HFFc6 (cell line): ENCODE measurements around the gene CRISPLD2. TPM values are rescaled to one million over a fixed set of nuclear protein-coding genes. Genes with fewer than 3 reads are reported as not detected.

Source experiments
- DNase-seq: peaks from one replicate; pipeline ENCODE4 v3.0.0-alpha.2; 2018
- H3K27ac Mint-ChIP-seq: 2 replicates; pipeline ENCODE4 v1.8.0; 2020; ENCODE audit warnings: mild to moderate bottlenecking, mixed read lengths
- H3K27me3 Mint-ChIP-seq: 2 replicates; pipeline ENCODE4 v1.8.0; 2021; ENCODE audit warnings: mild to moderate bottlenecking, moderate library complexity, mixed read lengths; ENCODE audit not compliant: insufficient read depth
- H3K36me3 Mint-ChIP-seq: 2 replicates; pipeline ENCODE4 v1.8.0; 2021; ENCODE audit warnings: low read depth, mixed read lengths
- H3K4me1 Mint-ChIP-seq: 2 replicates; pipeline ENCODE4 v1.8.0; 2020; ENCODE audit warnings: low read depth, mixed read lengths
- H3K4me3 Mint-ChIP-seq: 2 replicates; pipeline ENCODE4 v1.8.0; 2020; ENCODE audit warnings: mild to moderate bottlenecking, moderate library complexity, mixed read lengths
- H3K9me3 Mint-ChIP-seq: 2 replicates; pipeline ENCODE4 v1.8.0; 2020; ENCODE audit warnings: mild to moderate bottlenecking, mixed read lengths
- total RNA-seq, 6 experiments: library from RNA; stranded (reverse); fragmentation: NEBNext Ultra II Directional; extraction: Animal tissue kit (Norgen Biotek cat#: 25700); gene quantifications; 2 replicates in 1 of 6; 3 replicates in 5 of 6; pipeline ENCODE4 v1.2.3, GENCODE V29; 2021
- TF ChIP-seq, protein P1 (sequence below): fragments of 200-600 bp; sonication (generic); IDR thresholded peaks from 2 replicates; pipeline ENCODE4 v1.5.0; 2021; ENCODE audit warnings: antibody characterized with exemption, mild to moderate bottlenecking

The CRISPLD2 gene
- total RNA-seq, 6 experiments from 2014 or later: 12.2 to 15.5 (median 13.6) TPM

DNA sequence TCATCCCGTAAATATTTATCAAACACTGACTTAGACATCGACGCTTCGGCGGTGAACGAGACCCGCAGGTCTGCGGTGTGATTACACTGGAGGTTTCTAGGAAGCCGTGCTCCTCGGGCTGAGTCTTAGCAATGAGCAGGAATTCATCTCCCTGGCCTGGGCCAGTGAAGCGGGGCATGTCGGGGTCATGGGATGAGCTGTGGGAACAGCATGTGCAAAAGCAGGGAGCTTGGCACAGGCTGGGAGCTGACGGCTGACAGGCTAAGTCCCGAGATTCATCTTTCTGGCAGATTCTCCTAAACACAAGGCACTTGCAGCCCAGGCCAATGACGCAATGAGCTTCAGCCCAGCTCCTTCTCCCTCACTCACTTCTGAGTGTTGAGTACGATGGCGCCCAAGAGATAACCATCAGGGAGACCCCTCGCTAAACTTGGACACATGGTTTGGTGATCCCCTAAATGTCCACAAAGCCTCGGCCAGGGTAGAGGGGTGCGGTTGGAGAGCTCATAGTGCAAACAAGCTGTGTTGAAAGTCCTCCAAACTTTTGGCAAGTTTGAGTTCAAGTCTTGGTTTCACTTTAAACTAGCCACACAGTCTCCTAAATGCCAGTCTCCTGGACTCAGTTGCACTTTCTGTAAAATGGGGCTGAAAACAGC lies 12.8 kb downstream of the CRISPLD2 start:
- Mint-ChIP-seq H3K4me1 (peaks cover 81% of the 10 kb centered on the region), H3K27me3 (peaks cover 2% of the 10 kb centered on the region), H3K27ac (peak overlapping the region; percentile 97)

DNA sequence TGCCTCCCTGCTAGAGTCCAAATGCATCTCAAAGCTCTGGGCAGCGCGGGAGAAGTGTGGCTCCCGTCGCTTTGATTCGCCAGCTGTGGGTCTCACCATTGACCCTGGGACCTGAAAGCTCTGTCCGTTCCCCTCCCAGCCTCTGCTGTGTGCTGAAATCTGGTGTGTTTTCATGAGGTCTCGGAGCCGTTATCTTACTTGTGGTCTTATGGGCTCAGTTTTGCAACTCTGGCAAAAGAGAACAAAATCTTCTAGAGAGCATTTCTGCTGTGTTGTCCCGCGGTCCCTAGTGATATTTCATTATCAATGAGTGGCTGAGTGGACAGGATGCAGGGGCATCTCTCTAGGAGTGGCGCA lies 13.3 kb downstream of the CRISPLD2 start:
- DNase-seq: no peak
- TF ChIP-seq, protein P1, sequence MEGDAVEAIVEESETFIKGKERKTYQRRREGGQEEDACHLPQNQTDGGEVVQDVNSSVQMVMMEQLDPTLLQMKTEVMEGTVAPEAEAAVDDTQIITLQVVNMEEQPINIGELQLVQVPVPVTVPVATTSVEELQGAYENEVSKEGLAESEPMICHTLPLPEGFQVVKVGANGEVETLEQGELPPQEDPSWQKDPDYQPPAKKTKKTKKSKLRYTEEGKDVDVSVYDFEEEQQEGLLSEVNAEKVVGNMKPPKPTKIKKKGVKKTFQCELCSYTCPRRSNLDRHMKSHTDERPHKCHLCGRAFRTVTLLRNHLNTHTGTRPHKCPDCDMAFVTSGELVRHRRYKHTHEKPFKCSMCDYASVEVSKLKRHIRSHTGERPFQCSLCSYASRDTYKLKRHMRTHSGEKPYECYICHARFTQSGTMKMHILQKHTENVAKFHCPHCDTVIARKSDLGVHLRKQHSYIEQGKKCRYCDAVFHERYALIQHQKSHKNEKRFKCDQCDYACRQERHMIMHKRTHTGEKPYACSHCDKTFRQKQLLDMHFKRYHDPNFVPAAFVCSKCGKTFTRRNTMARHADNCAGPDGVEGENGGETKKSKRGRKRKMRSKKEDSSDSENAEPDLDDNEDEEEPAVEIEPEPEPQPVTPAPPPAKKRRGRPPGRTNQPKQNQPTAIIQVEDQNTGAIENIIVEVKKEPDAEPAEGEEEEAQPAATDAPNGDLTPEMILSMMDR: no peak
- Mint-ChIP-seq H3K27ac (peak overlapping the region; percentile 97), H3K27me3 (peaks cover 2% of the 10 kb centered on the region), H3K36me3 (peaks cover 11% of the 10 kb centered on the region; the same call in 1 of the 2 replicates), H3K9me3 (no peaks in the 10 kb centered on the region), H3K4me3 (peak overlapping the region; percentile 78), H3K4me1 (peaks cover 81% of the 10 kb centered on the region)

More for the DNA sequence above, 12.8 kb downstream of the CRISPLD2 start:
- Mint-ChIP-seq H3K9me3 (no peaks in the 10 kb centered on the region), H3K36me3 (peaks cover 6% of the 10 kb centered on the region; the same call in 1 of the 2 replicates), H3K4me3 (peak overlapping the region; percentile 78)
- TF ChIP-seq, protein P1: no peak
- peak; percentile 98 for DNase-seq

DNA sequence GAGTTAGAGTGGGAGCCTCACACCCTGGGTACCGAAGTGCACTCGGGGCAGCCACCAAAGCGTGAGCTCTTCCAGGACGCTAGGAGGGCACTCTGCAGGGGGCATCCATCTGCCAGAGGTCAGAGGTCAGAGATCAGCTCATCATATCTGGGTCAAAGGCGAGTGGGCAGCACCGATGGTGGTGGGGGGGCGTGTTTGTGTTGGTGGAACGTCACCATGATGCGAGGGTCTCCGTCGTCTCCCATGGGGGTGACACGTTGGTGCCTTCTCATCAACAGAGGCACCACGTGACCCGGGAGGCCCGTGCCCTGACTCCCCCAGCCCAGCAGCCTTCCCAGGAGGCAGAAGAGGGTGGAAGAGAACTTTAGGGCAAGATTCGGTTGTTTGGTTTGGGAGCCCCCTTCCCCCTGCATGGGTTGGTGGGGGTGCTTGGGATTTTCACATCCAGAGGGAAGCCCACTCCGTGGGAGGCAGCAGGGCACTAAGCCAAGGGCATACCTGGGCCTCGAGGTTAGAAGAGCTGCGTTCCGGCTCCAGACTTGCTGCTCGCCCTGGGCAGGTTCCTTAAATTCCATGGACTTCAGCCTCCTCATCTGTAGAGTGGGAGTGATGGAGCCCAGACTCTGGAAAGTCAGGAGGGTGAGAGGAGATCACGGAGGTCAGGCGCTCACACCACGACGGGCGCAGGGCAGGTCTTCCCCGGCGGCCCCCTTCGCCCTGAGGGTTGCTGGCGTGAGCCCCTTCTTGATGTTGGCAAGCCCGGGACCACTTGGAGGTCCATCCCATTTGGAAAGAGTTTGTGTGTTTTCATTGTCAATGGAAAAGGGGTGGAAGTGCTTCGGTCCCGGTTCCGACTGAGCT lies 14.0 kb downstream of the CRISPLD2 start:
- peak overlapping the region; percentile 97 for H3K27ac Mint-ChIP-seq

DNA sequence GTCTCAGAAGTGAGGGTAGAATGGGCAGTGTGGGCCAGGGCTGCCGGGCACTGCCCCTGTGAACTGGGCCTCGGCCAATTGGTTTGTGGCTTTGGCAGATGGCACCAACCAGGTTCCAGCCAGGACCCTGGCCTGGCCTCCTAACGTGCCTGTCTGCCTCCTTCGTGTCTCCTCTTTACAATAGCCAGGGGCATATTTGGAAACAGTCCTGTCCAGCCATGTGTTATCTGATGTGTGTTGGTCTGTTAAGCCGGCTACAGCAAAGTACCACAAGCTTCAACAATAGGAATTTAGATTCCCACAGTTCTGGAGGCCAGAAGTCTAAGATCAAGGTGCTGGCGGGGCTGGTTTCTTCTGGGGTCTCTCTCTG lies 14.6 kb downstream of the CRISPLD2 start:
- TF ChIP-seq, protein P1: no peak
- peak overlapping the region; percentile 32; the same call in 1 of the 2 replicates for H3K4me3 Mint-ChIP-seq
- H3K27ac Mint-ChIP-seq: peak overlapping the region; percentile 77
- peaks cover 16% of the 10 kb centered on the region for H3K36me3 Mint-ChIP-seq
- H3K9me3 Mint-ChIP-seq: no peaks in the 10 kb centered on the region
- H3K27me3 Mint-ChIP-seq: no peaks in the 10 kb centered on the region; the same call in 1 of the 2 replicates
- peak; percentile 79 for DNase-seq
- peaks cover 81% of the 10 kb centered on the region for H3K4me1 Mint-ChIP-seq

More for the DNA sequence above, 14.0 kb downstream of the CRISPLD2 start:
- H3K36me3 Mint-ChIP-seq: peaks cover 14% of the 10 kb centered on the region
- H3K27me3 Mint-ChIP-seq: peaks cover 2% of the 10 kb centered on the region; the same call in 1 of the 2 replicates
- peaks cover 81% of the 10 kb centered on the region for H3K4me1 Mint-ChIP-seq
- H3K4me3 Mint-ChIP-seq: peak overlapping the region; percentile 78
- TF ChIP-seq, protein P1: no peak
- H3K9me3 Mint-ChIP-seq: no peaks in the 10 kb centered on the region
- no peak for DNase-seq

DNA sequence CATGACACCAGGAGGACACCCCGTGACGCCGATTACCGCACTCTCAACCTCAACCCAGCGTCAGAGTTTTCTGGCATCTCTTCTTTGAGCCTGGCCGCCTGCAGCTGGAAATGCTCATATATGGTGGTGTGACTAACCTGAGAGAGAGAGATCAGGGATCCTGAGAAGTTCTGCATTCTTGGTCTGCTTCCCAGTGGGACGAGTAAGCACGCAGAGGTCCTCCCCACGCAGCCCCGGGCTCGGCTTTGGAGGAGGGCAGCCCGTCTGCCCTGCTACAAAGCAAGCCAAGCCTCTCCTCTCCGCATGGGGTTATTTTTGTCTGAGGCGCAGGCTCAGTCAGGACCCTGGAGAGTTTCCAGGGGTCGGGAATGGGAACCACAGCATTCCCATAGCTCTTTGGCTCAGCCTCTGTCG lies 16.5 kb downstream of the CRISPLD2 start:
- Mint-ChIP-seq H3K4me1 (peaks cover 86% of the 10 kb centered on the region), H3K36me3 (peaks cover 22% of the 10 kb centered on the region), H3K4me3 (peak overlapping the region; percentile 74; the same call in 1 of the 2 replicates), H3K9me3 (no peaks in the 10 kb centered on the region), H3K27ac (peak overlapping the region; percentile 97), H3K27me3 (no peaks in the 10 kb centered on the region; the same call in 1 of the 2 replicates)
- TF ChIP-seq, protein P1: no peak
- DNase-seq: peak; percentile 100
